Esophagus muscularis mucosa (tissue), 4 donors: ENCODE measurements around the gene JPH3. TPM values are rescaled to one million over a fixed set of nuclear protein-coding genes. Genes with fewer than 3 reads are reported as not detected.

Experiments used
- DNase-seq: peaks from one replicate; pipeline ENCODE4 v3.0.0-alpha.2; 2017; ENCODE audit errors: extremely low spot score
- H3K27ac ChIP-seq, 4 donors: fragments of 200-600 bp; sonication (generic); replicated peaks in 1 of 4; 1 replicate in 3 of 4; 2 replicates in 1 of 4; pipeline ENCODE4 v1.5.1; 2016 to 2019; ENCODE audit warnings: mild to moderate bottlenecking in 1 of 4
- H3K27me3 ChIP-seq, 4 donors: fragments of 200-600 bp; sonication (generic); one replicate each; pipeline versions ENCODE4 v1.5.1 to v1.6.0; 2016 to 2019
- H3K36me3 ChIP-seq, 4 donors: fragments of 200-600 bp; sonication (generic); one replicate each; pipeline ENCODE4 v1.5.1; 2016 to 2019
- H3K4me1 ChIP-seq, 4 donors: fragments of 200-600 bp; sonication (generic); one replicate each; pipeline ENCODE4 v1.5.1; 2016 to 2019
- H3K4me3 ChIP-seq, 4 donors: fragments of 200-600 bp; sonication (generic); 1 replicate in 2 of 4; 2 replicates in 2 of 4; pipeline ENCODE4 v1.5.1; 2016 to 2019; ENCODE audit warnings: mild to moderate bottlenecking in 4 of 4, moderate library complexity in 1 of 4
- H3K9me3 ChIP-seq, 4 donors: fragments of 200-600 bp; sonication (generic); 1 replicate in 3 of 4; 2 replicates in 1 of 4; pipeline ENCODE4 v1.5.1; 2016 to 2019
- EP300 ChIP-seq: sonication (generic); formaldehyde crosslinking; IDR thresholded peaks from one replicate; pipeline ENCODE4 v1.6.1; 2017; ENCODE audit warnings: antibody characterized with exemption
- POLR2A ChIP-seq: fragments of 450-650 bp; IDR thresholded peaks from one replicate; pipeline ENCODE4 v1.6.1; 2017; ENCODE audit warnings: antibody characterized with exemption, moderate library complexity, mild to moderate bottlenecking, low read depth
- POLR2AphosphoS5 ChIP-seq, 2 donors: sonication (generic); formaldehyde crosslinking; IDR thresholded peaks; one replicate each; pipeline ENCODE4 v1.6.1; 2017; ENCODE audit warnings: antibody characterized with exemption in 2 of 2
- WGBS: methylation state at CpG from one replicate; pipeline ENCODE4 v1.1.5; 2018; 5-methylcytosine and 5-hydroxymethylcytosine counted together
- intact Hi-C: fragments of 100-400 bp; cut with DNase I; formaldehyde crosslinking; loops from one replicate; pipeline ENCODE4 v1.15.1; 2023
- total RNA-seq, 4 donors: library from RNA; depleted of rRNA; stranded (reverse); fragments of >200 nt; gene quantifications; one replicate each; pipeline versions ENCODE4 v1.1.0 to v1.2.1, GENCODE V29; 2016
- TF ChIP-seq, protein P1 (sequence below), 3 experiments: fragments of 200-600 bp in 2 of 3; fragments of 450-650 bp in 1 of 3; sonication (generic) in 2 of 3; IDR thresholded peaks; one replicate each; pipeline ENCODE4 v1.5.1; 2017 to 2019; ENCODE audit warnings: antibody characterized with exemption in 3 of 3, mild to moderate bottlenecking in 2 of 3, moderate library complexity in 1 of 3

JPH3 gene
- total RNA-seq, 4 donors from 2014 or later, result 0.42 to 2.2 (median 0.54) TPM

DNA sequence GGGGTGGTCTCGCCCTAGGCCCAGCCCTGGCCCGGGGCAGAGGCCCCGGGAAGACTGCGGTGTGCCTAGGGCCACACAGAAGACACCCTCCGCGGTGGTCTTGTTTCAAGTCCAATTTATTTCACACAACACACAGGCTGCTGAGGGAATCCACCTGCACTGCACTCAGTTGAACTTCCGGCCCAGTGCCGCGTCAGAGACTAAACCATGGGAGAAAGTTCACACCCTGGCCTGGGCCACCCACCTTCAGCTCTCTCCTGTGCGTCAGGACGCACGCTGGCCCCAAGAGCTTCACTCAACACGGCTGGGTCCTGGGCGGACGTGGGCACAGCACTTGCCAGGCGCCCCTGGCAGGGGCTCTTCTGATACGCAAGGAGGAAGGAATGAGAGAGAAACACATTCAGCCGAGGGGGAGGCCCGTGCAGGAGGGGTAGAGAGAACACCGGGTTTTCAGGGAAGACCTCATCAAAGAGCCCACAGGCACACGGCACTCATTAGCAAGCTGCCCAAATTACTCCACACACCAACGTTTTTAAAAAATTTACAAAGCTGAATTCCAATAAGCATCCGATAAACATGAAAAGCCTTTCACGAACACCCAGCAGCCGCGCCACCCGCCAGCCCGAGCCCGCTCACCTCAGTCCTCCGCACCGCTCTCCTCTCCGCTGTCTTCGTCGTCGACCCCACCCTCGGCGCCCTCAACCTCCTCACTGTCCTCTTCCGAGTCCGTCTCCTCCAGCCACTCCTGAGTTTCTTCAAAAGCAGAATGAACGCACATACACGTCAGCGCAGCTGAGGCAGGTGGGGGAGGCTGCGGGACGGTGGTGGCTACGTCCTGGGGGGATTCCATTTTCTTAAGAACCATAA, 105.6 kb downstream of the JPH3 start:
- DNase-seq, result no peak
- 86% methylated on average over 45 of the region's 45 CpGs for WGBS
- TF ChIP-seq POLR2AphosphoS5 (IDR thresholded peaks at IDR 0.05) (no peak), EP300 (no peak), POLR2A (no peak)
- TF ChIP-seq, protein P1, sequence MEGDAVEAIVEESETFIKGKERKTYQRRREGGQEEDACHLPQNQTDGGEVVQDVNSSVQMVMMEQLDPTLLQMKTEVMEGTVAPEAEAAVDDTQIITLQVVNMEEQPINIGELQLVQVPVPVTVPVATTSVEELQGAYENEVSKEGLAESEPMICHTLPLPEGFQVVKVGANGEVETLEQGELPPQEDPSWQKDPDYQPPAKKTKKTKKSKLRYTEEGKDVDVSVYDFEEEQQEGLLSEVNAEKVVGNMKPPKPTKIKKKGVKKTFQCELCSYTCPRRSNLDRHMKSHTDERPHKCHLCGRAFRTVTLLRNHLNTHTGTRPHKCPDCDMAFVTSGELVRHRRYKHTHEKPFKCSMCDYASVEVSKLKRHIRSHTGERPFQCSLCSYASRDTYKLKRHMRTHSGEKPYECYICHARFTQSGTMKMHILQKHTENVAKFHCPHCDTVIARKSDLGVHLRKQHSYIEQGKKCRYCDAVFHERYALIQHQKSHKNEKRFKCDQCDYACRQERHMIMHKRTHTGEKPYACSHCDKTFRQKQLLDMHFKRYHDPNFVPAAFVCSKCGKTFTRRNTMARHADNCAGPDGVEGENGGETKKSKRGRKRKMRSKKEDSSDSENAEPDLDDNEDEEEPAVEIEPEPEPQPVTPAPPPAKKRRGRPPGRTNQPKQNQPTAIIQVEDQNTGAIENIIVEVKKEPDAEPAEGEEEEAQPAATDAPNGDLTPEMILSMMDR (IDR thresholded peaks at IDR 0.05), result no peak
- Histone ChIP-seq H3K4me3 (no peak overlapping the region), H3K4me1 (peaks cover 0 to 12% (median 3%) of the 10 kb centered on the region in 4 donors), H3K27me3 (no peaks in the 10 kb centered on the region), H3K9me3 (no peaks in the 10 kb centered on the region), H3K27ac (no peak overlapping the region), H3K36me3 (peaks cover 36 to 91% (median 69%) of the 10 kb centered on the region in 4 donors)
- intact Hi-C loops, result no loop called here

DNA sequence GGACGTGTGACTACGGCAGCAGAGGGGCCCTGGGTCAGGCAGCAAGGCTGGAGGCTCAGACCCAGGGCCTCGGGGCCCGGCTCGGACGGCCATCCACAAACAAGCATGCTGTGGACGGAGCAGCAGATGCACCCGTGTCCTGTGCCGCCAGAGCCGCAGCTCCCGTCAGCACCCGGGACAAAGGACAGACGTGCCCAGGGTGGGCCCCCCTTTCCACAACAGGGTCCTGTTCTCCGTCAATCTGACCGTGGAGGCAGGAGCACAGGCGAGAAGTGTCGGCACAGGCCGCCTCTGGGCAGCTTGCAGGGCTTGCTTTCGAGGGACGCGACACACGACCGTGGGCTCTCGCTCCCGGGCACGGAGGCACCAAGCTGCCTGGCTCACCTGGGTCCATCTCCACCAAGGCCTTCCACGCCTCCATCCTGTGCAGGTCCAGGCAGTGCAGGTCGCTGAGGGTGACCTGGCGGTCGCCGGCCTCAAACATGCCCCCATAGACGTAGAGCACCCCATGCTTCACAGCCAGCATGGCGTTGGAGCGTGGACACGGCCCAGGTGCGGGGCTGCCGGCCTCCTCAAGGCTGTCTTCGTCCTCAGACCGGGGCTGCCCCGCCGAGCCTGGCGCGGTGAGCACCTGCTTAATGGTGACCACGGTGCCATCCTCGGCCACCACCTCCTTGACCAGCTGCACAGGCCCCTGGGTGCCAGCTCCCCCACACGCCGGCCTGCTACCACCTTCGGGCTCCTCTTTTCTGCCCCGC, 106.8 kb downstream of the JPH3 start:
- Histone ChIP-seq H3K36me3 (peaks cover 46 to 91% (median 68%) of the 10 kb centered on the region in 4 donors), H3K4me1 (peaks cover 0 to 12% (median 3%) of the 10 kb centered on the region in 4 donors), H3K27ac (no peak overlapping the region), H3K4me3 (no peak overlapping the region), H3K9me3 (no peaks in the 10 kb centered on the region), H3K27me3 (no peaks in the 10 kb centered on the region)
- 92% methylated on average over 31 of the region's 49 CpGs for WGBS
- no peak for DNase-seq
- TF ChIP-seq EP300 (no peak), POLR2AphosphoS5 (IDR thresholded peaks at IDR 0.05) (no peak), POLR2A (no peak)
- TF ChIP-seq, protein P1 (IDR thresholded peaks at IDR 0.05), result no peak
- intact Hi-C loops, result no loop called here

DNA sequence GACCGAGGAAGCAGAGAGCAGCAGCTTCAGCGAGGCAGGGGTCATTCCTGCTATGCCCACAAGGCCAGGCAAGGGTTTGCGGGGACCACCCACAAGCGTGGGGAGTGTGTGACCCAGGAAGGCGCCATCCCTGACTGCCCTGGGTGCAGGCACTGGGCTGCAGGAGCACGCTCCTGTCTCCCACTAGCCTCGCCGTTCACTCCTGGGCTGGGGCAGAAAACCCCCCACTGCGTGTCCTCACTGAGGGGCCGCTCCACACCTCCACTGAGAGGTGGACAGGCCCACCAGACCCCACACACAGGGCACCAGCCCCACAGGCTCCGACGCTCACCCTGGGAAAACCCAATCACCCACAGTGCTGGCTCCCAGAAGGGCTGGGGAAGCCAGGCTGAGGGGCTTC, 107.4 kb downstream of the JPH3 start:
- Histone ChIP-seq H3K4me1 (peaks cover 0 to 12% (median 3%) of the 10 kb centered on the region in 4 donors), H3K27ac (no peak overlapping the region), H3K36me3 (peaks cover 48 to 94% (median 73%) of the 10 kb centered on the region in 4 donors), H3K9me3 (no peaks in the 10 kb centered on the region), H3K27me3 (no peaks in the 10 kb centered on the region), H3K4me3 (no peak overlapping the region)
- intact Hi-C loops, result no loop called here
- no peak for DNase-seq
- TF ChIP-seq POLR2AphosphoS5 (IDR thresholded peaks at IDR 0.05) (no peak), EP300 (no peak), POLR2A (no peak)
- TF ChIP-seq, protein P1 (IDR thresholded peaks at IDR 0.05), result no peak
- WGBS, result 93% methylated on average over 7 of the region's 12 CpGs

DNA sequence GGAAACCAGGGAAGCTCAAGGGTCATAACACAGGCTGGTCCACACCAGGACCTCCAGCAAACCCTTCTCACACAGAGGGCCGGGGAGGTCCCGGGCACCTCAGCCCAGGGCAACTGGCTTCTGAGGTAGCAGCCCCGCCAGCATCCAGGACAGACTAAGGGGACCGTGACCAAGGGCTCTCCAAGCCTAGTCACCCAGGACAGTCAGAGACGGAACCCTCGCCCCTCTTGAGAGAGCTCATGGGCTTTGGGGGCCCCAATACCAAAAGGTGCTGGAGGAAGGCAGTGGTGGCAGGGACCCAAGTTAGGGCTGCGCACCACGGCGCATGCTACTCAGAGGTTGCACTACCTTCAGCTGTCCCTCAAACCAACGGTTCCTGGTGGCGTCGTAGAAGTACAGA, 108.6 kb downstream of the JPH3 start:
- 95% methylated on average over 12 of the region's 12 CpGs for WGBS
- DNase-seq, result no peak
- Histone ChIP-seq H3K4me3 (no peak overlapping the region), H3K9me3 (no peaks in the 10 kb centered on the region), H3K27me3 (no peaks in the 10 kb centered on the region), H3K27ac (no peak overlapping the region), H3K4me1 (peaks cover 0 to 8% (median 3%) of the 10 kb centered on the region in 4 donors), H3K36me3 (peaks cover 55 to 97% (median 83%) of the 10 kb centered on the region in 4 donors)
- TF ChIP-seq EP300, result no peak
- intact Hi-C loops, result no loop called here

DNA sequence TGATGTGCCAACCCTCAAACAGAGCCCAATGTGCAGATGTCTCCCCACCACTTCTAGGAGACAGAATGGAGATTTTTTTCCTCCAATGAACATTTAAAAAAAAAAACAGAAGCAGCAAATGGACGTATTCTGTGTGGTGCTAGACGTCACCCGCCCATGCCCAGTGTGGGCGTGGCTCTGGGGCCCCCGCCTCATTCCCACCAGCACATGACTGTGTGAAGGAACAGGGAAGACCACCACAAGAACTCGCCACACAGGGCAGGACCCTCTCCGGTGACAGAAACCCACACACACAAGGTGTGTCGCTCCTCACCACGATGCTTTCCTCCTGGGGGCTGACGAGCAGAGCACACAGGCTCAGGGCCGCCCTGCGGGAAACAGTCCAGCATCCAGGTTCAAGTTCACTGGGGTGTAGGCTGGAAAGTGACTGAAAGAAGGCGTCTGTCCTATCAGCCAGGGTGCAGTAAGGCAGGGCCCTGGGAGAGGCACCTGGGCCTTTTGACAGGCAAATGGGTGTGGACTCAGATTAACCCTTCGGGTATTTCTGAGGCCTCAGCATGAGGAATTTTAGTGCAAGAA, 110.0 kb downstream of the JPH3 start:
- no peak overlapping the region for H3K4me3 ChIP-seq
- no peak for TF ChIP-seq POLR2AphosphoS5 (IDR thresholded peaks at IDR 0.05)
- peaks cover 55 to 92% (median 76%) of the 10 kb centered on the region in 4 donors for H3K36me3 ChIP-seq
- intact Hi-C loops, result no loop called here
- no peaks in the 10 kb centered on the region for H3K9me3 ChIP-seq
- no peak for DNase-seq
- no peaks in the 10 kb centered on the region for H3K27me3 ChIP-seq
- H3K27ac ChIP-seq, result no peak overlapping the region
- no peaks in the 10 kb centered on the region for H3K4me1 ChIP-seq
- 90% methylated on average over 14 of the region's 14 CpGs for WGBS
